HUES6 (cell line): ENCODE results near the gene TMC3.

ENCODE experiments used
- H3K27ac ChIP-seq: 2 replicates; pipeline ENCODE4 v1.7.0; 2013; ENCODE audit warnings: low read depth, mild to moderate bottlenecking, low read length, inconsistent platforms
- H3K27me3 ChIP-seq: 2 replicates; pipeline ENCODE4 v1.6.1; 2013; ENCODE audit warnings: low read length; ENCODE audit not compliant: control insufficient read depth, insufficient read depth
- H3K36me3 ChIP-seq: 2 replicates; pipeline ENCODE4 v1.6.1; 2013; ENCODE audit warnings: low read length; ENCODE audit not compliant: control insufficient read depth, insufficient read depth
- H3K4me1 ChIP-seq: 2 replicates; pipeline ENCODE4 v1.6.1; 2013; ENCODE audit warnings: low read length; ENCODE audit not compliant: control insufficient read depth, insufficient read depth
- H3K4me3 ChIP-seq: 2 replicates; pipeline ENCODE4 v1.5.1; 2013; ENCODE audit warnings: low read depth, low read length
- H3K9ac ChIP-seq: one replicate; pipeline ENCODE4 v1.6.1; 2013; ENCODE audit warnings: mild to moderate bottlenecking, low read length
- H3K9me3 ChIP-seq: 2 replicates; pipeline ENCODE4 v1.6.1; 2013; ENCODE audit warnings: low read depth, low read length; ENCODE audit not compliant: control insufficient read depth, insufficient read depth

TMC3 gene

DNA sequence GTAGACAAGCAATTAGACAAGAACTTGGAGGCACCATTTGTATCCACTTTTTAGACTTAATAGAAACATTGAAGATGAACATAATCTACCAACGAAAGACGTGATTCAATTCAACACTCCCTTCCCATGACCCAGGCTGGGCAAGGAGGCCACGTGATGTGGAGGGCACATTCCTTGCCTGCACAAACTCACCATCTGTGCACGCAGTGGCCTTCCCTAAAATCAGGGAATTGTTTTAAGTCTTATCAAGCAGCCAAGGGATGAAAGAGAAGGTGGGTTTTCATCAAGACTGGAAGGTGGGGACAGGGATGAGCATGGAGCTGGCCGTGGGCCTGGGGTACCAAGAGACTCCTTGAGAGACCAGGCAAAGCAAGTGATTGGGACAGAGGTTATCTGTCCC lies 63.5 kb downstream of the TMC3 start:
- no peak overlapping the region for H3K4me3 ChIP-seq
- H3K9ac ChIP-seq = no peak overlapping the region
- H3K27ac ChIP-seq = no peak overlapping the region
- H3K36me3 ChIP-seq = peaks cover 25% of the 10 kb centered on the region
- no peaks in the 10 kb centered on the region for H3K27me3 ChIP-seq
- H3K4me1 ChIP-seq = no peaks in the 10 kb centered on the region
- no peaks in the 10 kb centered on the region for H3K9me3 ChIP-seq

DNA sequence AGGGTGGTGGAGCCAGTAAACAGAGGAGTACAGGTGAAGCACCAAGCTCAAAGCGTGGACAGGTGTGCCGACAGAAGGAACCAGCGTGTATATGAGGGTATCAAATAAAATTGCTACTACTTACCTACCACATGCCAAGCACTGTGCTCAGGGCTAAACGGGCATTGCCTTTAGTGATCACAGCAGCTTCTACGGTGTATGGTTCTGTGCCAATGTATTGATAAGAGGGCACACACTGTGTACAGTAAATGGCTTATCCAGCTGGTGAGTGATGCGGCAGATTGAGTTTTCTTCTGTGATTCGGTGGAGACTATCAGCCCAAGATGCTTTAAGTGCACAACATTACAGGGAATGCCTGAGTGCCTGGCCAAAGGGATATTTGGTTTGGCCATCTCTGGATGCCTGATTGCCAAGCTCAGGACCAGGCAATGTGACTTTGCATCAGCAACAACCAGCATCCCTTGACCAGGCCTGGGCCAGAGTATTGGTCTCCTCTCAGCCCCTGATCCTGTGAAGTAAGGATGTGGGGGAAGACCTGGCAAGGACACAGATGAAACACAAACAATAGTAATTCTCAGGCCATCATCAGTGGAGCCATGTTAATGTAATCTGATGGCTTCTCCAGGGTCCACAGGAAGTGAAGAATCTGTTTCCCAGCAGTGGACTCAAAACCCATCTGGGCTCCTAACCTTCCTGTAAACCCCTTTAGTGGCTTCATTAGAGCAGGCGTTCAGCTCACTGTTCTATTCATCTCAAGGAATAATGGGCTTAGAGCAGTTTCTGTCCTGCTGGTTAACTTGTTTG lies 64.2 kb downstream of the TMC3 start:
- no peak overlapping the region for H3K4me3 ChIP-seq
- H3K27me3 ChIP-seq = no peaks in the 10 kb centered on the region
- no peaks in the 10 kb centered on the region for H3K4me1 ChIP-seq
- peaks cover 22% of the 10 kb centered on the region for H3K36me3 ChIP-seq
- H3K9me3 ChIP-seq = no peaks in the 10 kb centered on the region
- no peak overlapping the region for H3K9ac ChIP-seq
- H3K27ac ChIP-seq = no peak overlapping the region

DNA sequence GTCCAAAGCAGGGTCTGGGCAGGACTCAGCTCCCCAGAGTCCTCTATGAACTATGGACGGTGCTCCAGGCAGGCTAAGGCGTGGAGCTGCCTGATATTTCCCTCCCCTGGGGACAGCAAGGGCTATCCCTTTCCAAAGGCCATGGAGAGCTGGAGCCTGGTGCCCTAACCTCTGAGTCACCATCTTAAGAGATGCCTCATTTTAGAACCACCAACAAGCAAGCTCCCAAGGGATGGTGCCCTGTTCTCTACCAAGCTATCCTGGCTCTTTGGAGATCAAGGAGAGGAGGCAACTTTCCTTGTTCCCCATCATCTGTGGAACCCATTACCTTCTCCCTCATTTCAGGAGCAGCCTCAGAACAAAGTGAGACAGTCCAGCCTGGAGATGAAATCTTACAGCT lies 65.8 kb downstream of the TMC3 start:
- no peaks in the 10 kb centered on the region for H3K9me3 ChIP-seq
- peaks cover 22% of the 10 kb centered on the region for H3K36me3 ChIP-seq
- H3K4me1 ChIP-seq = peaks cover 11% of the 10 kb centered on the region

DNA sequence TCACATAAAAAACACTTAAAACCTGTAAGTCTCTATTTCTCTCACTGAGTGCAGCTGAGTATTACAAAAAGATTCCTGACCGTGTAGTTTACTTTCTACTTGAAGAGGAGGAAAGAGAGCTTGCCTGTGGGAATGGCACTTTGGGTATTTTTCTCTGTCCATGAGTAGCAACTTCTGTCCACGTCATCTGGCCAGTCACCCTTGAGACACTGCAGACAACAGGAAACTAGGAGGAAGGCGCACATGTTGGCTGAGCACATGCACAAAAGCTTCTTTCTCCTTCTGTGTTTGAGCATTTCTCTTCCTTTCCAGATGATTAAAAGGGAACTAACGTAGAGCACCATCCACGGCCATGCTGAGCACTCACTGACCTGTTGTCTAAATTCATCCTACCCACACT lies 69.8 kb downstream of the TMC3 start:
- H3K36me3 ChIP-seq = no peaks in the 10 kb centered on the region
- no peak overlapping the region for H3K4me3 ChIP-seq
- H3K27me3 ChIP-seq = no peaks in the 10 kb centered on the region
- no peaks in the 10 kb centered on the region for H3K9me3 ChIP-seq
- no peak overlapping the region for H3K27ac ChIP-seq
- no peak overlapping the region for H3K9ac ChIP-seq
- peaks cover 11% of the 10 kb centered on the region for H3K4me1 ChIP-seq

More for the DNA sequence above, 65.8 kb downstream of the TMC3 start:
- Histone ChIP-seq H3K9ac (no peak overlapping the region), H3K27ac (no peak overlapping the region), H3K27me3 (no peaks in the 10 kb centered on the region), H3K4me3 (no peak overlapping the region)

DNA sequence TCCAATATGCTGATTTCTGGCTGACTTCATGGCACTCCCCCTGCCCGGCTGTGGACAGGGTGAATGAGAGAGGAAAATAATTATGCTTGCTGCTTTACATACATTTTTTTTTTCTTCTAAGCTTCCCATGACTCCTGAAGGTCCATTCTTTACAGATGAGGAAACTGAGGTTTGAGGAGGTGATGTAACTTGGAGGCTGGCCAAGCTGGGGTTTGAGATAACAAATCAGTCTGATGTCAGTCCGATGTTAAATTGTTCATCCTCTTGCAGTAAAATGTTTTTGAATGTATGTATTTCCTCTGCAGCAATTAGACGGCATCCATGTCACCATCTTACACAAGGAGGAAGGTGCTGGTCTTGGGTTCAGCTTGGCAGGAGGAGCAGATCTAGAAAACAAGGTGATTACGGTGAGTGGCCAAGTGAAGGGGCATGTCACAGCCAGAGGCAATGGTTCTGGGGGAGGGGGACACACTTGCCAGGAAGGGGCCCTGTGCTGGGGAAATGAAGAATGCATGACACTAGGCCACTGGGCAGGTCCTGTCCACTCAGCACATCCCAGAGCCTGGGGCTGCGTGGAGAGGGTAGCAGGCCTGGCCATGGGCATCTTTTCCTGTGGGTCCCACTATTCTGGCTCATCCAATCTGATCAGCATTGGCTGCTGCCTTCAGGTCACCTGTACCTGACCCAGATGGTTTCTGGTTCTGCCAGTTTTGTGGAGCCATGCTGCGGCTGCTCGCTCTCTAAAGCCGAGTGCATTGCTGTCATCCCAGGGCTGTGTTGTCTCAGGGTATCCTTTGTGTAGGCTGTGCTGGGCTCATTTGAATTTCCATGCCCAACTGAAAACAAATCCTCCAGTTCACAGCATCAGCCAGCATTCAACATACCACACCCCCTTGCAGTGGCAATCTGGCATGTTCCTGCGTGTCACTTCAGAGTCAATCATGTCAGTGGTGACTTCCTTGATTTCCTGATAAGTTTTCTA lies 70.5 kb downstream of the TMC3 start:
- no peak overlapping the region for H3K4me3 ChIP-seq
- H3K9me3 ChIP-seq = no peaks in the 10 kb centered on the region
- no peak overlapping the region for H3K9ac ChIP-seq
- H3K36me3 ChIP-seq = no peaks in the 10 kb centered on the region
- no peak overlapping the region for H3K27ac ChIP-seq
- H3K4me1 ChIP-seq = peaks cover 11% of the 10 kb centered on the region
- no peaks in the 10 kb centered on the region for H3K27me3 ChIP-seq

DNA sequence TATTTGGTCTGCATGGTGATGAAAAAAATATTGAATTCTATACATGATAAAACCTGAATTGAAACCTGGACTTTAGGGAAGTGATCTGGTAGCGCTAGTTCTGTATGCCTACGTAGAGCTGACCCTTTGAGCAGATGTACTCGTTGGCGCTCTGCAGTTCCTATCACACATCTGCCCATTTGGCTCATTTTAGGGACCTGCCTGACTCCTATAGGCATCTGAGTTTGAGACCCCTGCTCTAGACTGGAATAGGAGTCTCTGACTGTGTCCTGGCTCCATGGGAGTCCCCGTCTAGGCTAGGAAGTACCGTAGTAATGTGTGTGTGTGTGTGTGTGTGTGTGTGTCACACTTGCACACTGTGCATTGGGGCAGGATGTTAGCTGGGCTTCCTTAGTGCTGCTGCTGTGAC lies 71.3 kb downstream of the TMC3 start:
- no peaks in the 10 kb centered on the region for H3K9me3 ChIP-seq
- H3K27ac ChIP-seq = no peak overlapping the region
- H3K4me1 ChIP-seq = peaks cover 11% of the 10 kb centered on the region
- no peak overlapping the region for H3K9ac ChIP-seq
- no peak overlapping the region for H3K4me3 ChIP-seq
- H3K27me3 ChIP-seq = no peaks in the 10 kb centered on the region
- no peaks in the 10 kb centered on the region for H3K36me3 ChIP-seq

DNA sequence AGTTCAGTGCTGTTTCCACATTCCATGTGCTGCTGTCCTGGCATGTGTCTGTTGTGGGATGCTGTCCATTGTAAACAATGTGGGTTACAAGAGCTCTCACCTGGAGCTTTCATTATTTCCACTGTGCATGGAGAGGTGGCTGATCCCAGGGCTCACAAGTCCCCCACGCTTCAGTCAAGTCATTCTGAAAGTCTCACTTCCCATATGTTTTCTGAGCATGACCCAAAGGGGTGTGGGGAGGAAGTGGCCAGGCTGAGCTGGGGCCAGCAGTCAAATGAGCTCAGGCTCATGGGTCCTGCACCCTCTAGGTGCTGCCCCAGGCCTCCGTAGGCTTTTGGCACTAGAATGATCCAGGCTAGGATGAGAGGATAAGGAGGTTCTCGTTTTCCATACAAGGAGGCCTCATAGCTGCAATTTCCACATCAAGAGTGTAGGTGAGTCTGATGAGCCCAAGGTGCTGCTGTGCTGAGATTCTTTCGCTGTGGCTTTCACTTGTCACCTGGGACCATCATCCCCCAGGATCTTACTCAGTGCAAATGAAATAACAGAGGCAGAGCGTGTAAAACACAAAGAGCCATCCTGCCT lies 72.1 kb downstream of the TMC3 start:
- H3K9ac ChIP-seq = no peak overlapping the region
- peaks cover 11% of the 10 kb centered on the region for H3K4me1 ChIP-seq
- H3K4me3 ChIP-seq = no peak overlapping the region
- no peaks in the 10 kb centered on the region for H3K9me3 ChIP-seq
- no peak overlapping the region for H3K27ac ChIP-seq
- H3K36me3 ChIP-seq = no peaks in the 10 kb centered on the region
- no peaks in the 10 kb centered on the region for H3K27me3 ChIP-seq

DNA sequence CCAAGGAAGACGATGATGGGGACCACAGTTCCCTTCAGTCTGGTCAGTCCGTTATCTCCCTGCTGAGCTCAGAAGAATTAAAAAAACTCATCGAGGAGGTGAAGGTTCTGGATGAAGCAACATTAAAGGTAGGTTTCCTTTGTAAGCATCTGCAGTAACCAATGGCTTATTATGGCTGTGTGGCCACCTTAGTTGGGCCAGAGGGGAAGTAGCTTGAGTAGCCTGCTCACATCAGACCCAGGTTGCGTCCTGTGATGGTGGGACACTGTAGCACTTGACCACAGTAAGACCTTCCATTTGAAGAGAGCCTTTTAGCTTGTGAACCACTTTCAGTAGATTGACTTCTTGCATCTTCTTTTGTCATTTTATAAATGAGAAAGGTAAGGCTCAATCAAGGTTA lies 72.6 kb downstream of the TMC3 start:
- H3K9ac ChIP-seq = no peak overlapping the region

DNA sequence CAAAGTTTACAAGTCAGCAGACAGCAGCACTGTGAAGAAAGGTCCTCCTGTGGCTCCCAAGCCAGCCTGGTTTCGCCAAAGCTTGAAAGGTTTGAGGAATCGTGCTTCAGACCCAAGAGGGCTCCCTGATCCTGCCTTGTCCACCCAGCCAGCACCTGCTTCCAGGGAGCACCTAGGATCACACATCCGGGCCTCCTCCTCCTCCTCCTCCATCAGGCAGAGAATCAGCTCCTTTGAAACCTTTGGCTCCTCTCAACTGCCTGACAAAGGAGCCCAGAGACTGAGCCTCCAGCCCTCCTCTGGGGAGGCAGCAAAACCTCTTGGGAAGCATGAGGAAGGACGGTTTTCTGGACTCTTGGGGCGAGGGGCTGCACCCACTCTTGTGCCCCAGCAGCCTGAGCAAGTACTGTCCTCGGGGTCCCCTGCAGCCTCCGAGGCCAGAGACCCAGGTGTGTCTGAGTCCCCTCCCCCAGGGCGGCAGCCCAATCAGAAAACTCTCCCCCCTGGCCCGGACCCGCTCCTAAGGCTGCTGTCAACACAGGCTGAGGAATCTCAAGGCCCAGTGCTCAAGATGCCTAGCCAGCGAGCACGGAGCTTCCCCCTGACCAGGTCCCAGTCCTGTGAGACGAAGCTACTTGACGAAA lies 74.3 kb downstream of the TMC3 start:
- Histone ChIP-seq H3K4me3 (no peak overlapping the region), H3K27me3 (no peaks in the 10 kb centered on the region), H3K9me3 (no peaks in the 10 kb centered on the region), H3K9ac (no peak overlapping the region), H3K36me3 (no peaks in the 10 kb centered on the region), H3K4me1 (peaks cover 19% of the 10 kb centered on the region), H3K27ac (no peak overlapping the region)

More for the DNA sequence above, 72.6 kb downstream of the TMC3 start:
- Histone ChIP-seq H3K27ac (no peak overlapping the region), H3K27me3 (no peaks in the 10 kb centered on the region), H3K4me1 (peaks cover 17% of the 10 kb centered on the region), H3K9me3 (no peaks in the 10 kb centered on the region), H3K4me3 (no peak overlapping the region), H3K36me3 (no peaks in the 10 kb centered on the region)

DNA sequence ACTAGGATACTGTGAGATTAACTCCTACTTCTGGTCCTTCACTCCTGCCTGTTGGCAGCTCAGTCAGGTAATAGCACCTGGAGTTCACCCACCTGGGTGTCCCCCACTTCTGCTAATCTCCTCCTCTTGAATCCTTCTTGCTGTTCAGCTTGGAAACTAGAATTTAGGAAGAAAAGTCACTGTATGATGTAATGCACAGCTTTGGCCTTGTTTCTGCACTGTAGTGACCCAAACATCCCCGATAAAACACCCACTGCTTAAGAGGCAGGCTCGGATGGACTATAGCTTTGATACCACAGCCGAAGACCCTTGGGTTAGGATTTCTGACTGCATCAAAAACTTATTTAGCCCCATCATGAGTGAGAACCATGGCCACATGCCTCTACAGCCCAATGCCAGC lies 74.9 kb downstream of the TMC3 start:
- H3K9ac ChIP-seq = no peak overlapping the region
- H3K27me3 ChIP-seq = no peaks in the 10 kb centered on the region
- no peak overlapping the region for H3K27ac ChIP-seq
- H3K4me1 ChIP-seq = peaks cover 22% of the 10 kb centered on the region
- H3K4me3 ChIP-seq = no peak overlapping the region
- H3K9me3 ChIP-seq = no peaks in the 10 kb centered on the region
- H3K36me3 ChIP-seq = no peaks in the 10 kb centered on the region
